T follicular helper cell (primary cell): ENCODE measurements around the gene SLC6A19.

Experiments used
- DNase-seq: peaks from one replicate; pipeline ENCODE4 v3.0.0-alpha.2; 2020; ENCODE audit warnings: low read depth

SLC6A19 gene

GRCh38 chr5:1180841-1181271, 20.5 kb upstream of the SLC6A19 start:
- DNase-seq = no peak

GRCh38 chr5:1181451-1182359, 19.7 kb upstream of the SLC6A19 start:
- no peak for DNase-seq

DNA sequence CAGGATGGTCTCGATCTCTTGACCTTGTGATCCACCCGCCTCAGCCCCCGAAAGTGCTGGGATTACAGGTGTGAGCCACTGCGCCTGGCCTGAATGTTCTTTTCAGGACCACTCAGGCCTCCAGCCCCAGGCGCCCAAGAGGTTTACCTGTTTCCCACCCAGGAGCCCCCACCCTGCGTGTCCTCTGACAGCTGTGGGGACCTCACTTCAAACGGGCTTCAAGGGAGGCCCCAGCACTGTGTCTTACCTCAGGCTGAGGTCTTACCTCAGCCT, 19.1 kb upstream of the SLC6A19 start:
- DNase-seq = no peak

DNA sequence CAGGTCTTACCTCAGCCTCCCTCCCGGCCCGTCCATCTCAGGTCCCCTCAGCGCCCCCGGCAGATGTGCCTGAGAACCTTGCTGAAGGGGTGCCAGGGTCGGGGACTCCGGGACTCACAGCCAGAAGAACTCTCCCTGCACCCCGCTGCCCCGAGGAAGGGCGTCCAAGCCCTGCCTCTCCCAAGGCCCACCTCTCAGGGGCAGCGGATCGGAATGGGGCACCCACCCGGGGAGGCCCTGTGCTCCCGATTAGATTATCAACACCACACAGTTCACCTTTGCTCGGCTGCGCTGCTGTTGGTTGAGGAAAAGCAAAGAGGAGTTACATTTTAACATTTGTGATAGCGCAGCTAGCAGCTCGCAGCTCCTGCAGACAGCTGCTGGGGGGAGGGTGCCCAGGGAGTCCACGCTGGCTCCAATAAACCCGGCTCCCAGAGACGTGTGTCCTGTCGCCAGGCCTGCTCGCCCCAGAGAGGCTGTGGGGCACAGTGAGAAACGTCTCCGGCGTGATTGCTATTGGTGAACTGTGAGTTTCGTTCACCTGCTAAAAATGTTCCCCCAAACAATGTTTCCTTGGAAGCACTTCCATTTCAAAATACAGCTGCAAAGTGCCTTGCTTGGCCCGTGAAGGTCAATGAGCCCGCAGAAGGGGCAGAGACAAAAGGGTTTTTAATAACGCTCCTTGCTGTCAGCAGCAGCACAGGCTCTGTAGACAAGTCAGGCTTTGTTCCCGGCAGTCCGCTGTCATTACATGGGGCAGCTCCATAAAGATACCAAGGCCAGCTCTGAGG, 18.6 kb upstream of the SLC6A19 start:
- DNase-seq = no peak

- no peak for DNase-seq
Observed at GRCh38 chr5:1183424-1184162, 17.8 kb upstream of the SLC6A19 start.

DNA sequence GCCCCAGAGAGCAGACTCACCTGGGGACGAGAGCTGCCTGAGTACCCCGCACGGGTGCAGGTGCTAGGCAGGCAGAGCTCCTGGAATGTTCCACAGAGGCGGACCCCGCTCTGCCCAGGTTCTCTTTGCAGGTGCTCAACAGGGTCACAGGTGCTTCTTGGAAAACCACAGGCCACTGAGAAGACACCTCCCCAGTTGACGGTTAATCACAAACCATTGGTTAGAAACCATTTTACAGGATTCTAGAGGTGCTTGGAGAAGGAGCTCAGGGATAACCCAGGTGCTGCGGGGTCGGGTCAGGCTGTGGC, 17.3 kb upstream of the SLC6A19 start:
- DNase-seq = no peak

- no peak for DNase-seq
Observed at GRCh38 chr5:1184481-1184880, 16.9 kb upstream of the SLC6A19 start.

GRCh38 chr5:1185038-1185627, 16.3 kb upstream of the SLC6A19 start:
- DNase-seq = no peak

GRCh38 chr5:1185629-1186350, 15.6 kb upstream of the SLC6A19 start:
- DNase-seq = no peak

DNA sequence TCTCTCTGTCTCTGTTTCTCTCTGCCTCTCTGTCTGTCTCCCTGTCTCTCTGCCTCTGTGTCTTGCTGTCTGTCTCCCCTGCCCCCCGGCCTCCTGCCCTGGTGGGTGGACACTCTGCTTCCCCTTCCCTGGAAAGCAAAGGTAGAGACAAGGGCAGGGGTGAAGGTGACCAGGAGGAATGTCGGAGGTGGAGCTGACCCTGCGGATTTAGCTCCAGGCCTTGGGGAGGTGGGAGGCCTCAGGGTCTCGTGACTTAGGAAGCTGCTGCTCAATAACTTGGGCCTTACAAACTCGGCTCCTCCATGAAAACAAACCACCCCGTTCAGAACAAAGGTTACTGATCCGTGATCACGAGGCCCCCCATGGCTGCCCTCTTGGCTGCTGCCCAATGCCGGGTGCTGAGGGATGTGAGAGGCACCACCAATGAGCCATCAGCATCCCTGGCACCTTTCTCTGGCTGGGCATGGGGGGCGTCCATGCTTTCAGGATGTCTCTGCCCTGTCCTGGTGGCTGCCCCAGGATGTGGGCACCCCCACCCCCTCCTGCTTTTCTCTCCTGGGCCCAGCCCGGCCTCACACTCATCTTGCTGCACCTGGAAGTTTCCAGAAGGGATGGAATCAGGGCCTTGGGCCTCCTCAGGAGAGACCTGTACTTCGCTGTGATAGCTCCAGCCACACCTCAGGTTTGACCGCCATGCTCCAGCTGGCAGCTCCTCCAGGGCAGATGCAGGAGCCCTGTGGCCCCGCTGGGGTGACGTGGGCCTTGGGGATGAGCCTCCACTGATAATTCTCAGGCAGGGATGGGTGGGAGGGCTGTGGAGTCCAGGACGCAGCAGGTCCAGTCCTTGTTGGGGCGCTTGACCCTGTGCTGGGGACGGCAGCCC, 14.8 kb upstream of the SLC6A19 start:
- no peak for DNase-seq

- no peak for DNase-seq
Observed at GRCh38 chr5:1187234-1187949, 14.0 kb upstream of the SLC6A19 start.

DNA sequence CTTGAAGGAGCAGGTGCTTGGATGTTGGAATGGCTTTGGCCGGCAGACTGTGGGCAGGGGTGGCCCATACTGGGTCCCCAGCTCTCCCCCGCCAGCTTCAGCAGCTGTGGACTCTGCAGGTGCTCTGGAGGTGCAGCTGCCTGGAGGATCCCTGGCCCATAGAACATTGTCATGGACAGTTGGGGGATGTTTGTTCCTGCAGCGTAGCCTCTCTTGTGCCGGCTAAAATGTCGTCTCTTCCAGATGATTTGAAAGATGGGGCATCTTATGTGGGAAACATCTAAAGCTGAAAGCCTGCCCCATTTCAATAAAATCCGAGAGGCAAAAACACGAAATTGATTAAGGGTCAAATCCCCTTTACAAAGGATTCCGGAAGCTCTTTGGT, 13.5 kb upstream of the SLC6A19 start:
- DNase-seq = no peak

DNA sequence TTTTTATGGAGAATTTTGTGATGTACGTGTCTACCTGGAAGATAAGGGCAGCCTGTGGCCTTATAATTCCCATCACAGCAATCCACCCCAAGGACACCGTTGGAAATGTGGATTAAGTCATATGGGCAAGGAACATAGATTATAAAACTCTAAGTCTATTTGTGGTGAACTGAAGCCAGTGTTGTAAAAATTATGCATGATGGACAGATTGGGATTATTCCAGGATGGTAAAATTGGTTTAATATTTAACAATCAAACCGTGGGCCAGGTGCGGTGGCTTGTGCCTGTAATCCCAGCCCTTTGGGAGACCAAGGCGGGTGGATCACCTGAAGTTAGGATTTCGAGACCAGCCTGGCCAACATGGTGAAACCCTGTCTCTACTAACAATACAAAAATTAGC, 12.9 kb upstream of the SLC6A19 start:
- no peak for DNase-seq

GRCh38 chr5:1189269-1189668, 12.1 kb upstream of the SLC6A19 start:
- no peak for DNase-seq

- no peak for DNase-seq
Observed at GRCh38 chr5:1190278-1190677, 11.1 kb upstream of the SLC6A19 start.

- no peak for DNase-seq
Observed at GRCh38 chr5:1190837-1191239, 10.6 kb upstream of the SLC6A19 start.

DNA sequence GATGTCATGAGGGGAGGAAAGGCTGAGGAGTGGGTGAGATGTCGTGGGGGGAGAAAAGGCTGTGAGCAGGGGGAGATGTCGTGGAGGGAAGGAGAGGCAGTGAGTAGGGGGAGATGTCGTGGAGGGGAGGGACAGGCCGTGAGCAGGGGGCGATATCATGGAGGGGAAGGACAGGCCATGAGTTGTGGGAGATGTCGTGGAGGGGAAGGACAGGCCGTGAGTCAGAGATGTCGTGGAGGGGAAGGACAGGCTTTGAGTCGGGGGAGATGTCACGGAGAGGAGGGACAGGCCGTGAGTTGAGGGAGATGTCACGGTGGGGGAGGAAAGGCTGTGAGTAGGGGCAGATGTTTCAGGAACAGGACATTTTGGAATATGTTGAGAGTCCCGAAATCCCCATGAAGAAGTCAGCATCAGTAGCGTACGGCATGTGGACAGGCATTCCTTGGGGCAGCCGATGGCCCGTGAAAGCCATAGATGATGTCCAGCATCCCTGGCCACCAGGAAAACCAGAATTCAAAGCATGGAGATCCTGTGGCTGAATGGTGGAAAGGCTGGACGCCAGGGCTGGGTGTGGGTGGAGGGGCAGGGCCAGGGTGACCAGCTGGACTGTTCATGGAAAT, 8.3 kb upstream of the SLC6A19 start:
- no peak for DNase-seq

- no peak for DNase-seq
Observed at GRCh38 chr5:1193591-1193985, 7.8 kb upstream of the SLC6A19 start.

DNA sequence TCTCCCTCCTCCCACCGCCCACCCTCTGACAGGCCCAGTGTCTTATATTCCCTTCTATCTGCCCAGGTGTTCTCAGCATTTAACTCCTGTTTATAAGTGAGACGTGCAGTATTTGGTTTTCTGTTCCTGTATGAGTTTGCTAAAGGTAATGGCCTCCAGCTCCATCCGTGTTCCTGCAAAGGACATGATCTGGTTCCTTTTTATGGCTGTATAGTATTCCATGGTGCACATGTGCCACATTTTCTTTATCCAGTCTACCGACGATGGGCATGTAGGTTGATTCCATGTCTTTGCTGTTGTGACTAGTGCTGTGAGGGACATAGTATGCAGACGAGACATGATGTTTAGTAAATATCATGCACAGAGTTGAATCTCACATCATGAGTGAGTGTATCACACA, 7.0 kb upstream of the SLC6A19 start:
- DNase-seq = no peak

GRCh38 chr5:1195439-1195838, 6.0 kb upstream of the SLC6A19 start:
- DNase-seq = no peak
